ENCODE results near the gene BACH2. TPM values are rescaled to one million over a fixed set of nuclear protein-coding genes. Genes with fewer than 3 reads are reported as not detected.
A peak's percentile ranks its signal among the peaks of the same experiment; 100 is the strongest.
"Not testable (repeated sequence)": the region's sequence is repeated elsewhere in the genome, so short reads cannot be mapped to it uniquely, and the experiment has no call there.

The BACH2 gene
- polyA plus RNA-seq, 3 donors, result 10.4 to 12.9 (median 11.2) TPM

DNA sequence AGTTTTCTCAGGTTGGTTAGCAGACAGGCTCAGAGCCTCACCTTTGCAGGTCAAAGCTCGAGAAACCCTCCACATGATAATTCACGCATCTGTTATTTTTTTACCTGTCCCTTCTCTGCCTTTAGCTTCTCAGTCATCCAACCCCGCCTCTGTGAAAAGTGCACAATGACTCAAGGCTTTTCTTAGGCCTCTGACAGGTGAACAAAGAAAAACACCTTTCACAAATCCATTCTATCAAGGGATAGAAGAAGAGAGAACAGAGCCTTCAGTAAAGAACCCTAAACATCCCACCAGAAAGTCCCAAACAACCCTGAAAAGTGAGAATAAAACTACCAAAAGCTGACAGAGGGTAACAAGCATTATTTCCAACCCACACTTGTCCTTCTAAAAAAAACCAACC, 224.1 kb downstream of the BACH2 start:
- DNase-seq (ENCODE audit: extremely low read depth in 1 of 11, low read depth in 9 of 11, low spot score in 4 of 11), result no peak

DNA sequence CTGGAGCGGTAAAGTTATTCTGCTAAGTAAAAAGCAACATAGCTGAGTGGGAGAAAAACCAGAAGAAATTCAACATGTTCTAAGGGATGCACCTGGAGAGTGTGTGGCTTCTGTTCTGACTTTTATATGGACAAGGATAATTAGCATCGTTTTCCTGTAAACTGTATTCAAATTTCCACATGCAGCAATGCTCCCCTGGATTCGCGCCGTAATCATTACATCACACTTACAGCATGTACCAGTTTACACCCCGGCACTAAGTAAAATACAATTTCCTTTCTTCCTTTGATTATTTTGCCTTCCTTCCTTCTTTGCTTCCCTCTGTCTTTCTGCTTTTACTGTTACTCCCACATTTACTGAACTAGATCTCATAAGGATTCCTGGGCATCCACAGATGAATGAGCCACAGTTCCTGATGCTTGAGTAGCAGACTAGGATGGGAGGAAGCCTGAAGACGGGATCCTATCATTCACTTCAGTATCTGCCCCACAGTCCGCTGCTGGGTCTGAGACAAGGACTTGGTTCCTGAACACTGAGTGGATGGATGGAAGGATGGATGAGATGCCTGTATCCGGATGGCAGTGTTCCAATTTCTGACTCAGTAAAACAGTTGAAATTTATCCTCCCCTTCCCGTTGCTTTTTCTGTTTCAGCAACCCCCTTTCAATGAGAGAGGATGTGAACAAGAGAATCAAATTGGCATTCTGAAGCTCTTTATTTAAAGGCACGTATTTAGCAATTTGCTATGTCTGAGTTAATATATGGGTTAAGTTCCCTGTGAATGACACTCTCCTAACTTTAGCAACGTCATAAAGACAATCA, 227.7 kb downstream of the BACH2 start:
- DNase-seq (ENCODE audit: extremely low read depth in 1 of 11, low read depth in 9 of 11, low spot score in 4 of 11), result no peak

DNA sequence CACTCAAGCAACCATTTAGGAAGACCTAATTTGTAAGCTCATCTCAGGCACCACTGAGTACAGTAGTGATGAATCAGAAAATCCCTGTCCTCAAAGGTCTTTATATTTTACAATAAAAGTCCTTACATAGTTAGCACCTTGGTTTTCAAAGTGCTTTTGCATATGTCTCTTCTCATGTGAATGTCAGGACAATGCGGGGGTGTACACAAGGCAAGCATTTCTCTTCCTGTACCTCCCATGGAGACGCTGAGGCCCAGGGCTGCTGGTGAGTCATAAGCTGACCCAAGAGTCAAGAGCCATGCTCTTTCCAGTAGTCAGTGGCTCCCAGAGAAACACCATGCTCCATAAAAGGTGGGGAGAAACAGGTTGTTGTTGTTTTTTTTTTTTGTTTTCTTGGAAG, 228.4 kb downstream of the BACH2 start:
- peak in 2 of 11 donors; percentile 6 to 15 for DNase-seq (ENCODE audit: extremely low read depth in 1 of 11, low read depth in 9 of 11, low spot score in 4 of 11)

DNA sequence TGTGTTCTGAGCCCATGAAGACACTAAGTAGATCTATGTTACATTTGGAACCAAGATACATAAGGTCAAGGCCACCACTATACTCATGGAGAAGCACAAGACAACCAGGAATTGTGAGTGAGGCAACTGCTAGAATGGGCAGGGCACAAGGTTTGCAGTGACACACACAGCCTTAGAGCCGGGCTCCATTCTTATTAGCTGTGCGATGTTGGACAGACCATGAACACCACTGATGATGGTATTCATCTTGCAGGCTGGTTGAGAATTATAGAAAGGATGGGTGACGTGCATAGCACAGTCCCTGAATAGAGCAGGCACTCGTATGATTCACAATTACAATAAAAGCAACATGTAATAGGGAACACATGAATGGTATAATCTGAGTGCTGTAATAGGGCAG, 229.9 kb downstream of the BACH2 start:
- no peak for DNase-seq (ENCODE audit: extremely low read depth in 1 of 11, low read depth in 9 of 11, low spot score in 4 of 11)

DNA sequence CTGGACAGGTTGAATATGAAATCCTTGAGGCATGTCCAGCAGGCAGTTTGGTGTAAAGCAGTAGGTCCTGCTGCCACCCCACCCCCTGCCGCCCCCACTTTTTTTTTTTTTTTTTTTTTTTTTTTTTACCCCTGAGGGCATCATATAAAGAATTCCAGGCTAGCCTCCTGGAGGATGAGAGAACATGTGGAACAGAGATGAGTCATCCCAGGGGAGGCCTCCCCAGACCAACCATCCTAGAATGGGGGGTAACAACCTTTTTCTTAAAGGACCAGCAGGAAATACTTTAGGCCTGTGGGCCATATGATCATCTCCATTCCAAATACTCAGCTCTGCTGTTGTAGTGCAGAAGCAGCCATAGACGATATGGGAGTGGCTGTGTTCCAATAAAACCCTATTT, 231.5 kb downstream of the BACH2 start:
- DNase-seq (ENCODE audit: extremely low read depth in 1 of 11, low read depth in 9 of 11, low spot score in 4 of 11), result no peak

DNA sequence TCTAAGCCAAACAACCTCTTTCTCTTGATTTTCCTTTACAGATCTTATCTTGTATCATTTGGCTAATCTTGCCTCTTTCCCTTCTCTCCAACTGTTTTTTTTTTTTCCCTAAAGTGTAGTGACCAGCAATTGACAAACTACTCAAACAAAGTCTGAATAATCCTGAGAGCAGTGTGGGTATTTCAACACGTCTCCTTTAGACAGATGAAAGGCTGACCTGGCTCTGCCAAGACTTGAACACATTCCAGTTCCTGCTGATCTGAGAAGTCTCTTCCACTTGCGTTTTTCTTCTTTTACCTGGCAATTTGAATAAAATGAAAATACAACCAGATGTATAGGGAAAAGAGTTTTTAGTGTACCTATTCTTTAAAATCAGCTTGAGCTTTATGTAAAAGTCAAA, 234.0 kb downstream of the BACH2 start:
- DNase-seq (ENCODE audit: extremely low read depth in 1 of 11, low read depth in 9 of 11, low spot score in 4 of 11), result no peak

DNA sequence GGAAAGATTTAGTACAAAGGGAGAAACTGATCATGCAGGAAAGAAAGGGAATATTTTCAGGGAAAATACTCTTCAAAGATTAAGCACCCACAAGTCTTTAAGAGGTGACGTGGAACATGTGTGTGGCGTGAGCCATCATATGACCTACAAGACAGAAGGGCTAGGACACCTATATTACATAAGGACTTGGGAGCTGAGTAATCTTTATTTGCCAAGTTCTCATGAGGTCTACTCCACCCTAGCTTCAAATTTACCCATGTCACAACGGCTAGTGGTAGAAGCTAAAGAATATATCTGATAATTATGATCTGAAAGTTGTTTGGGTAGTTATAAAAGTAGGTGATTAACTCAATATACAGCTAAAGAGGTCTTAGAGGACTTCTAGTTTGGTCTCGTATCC, 234.6 kb downstream of the BACH2 start:
- no peak for DNase-seq (ENCODE audit: extremely low read depth in 1 of 11, low read depth in 9 of 11, low spot score in 4 of 11)

DNA sequence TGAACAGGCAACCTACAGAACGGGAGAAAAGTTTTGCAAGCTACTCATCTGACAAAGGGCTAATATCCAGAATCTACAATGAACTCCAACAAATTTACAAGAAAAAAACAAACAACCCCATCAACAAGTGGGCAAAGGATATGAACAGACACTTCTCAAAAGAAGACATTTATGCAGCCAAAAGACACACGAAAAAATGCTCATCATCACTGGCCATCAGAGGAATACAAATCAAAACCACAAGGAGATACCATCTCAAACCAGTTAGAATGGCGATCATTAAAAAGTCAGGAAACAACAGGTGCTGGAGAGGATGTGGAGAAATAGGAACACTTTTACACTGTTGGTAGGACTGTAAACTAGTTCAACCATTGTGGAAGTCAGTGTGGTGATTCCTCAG, 237.5 kb downstream of the BACH2 start:
- DNase-seq (ENCODE audit: extremely low read depth in 1 of 11, low read depth in 9 of 11, low spot score in 4 of 11), result not testable (repeated sequence)

DNA sequence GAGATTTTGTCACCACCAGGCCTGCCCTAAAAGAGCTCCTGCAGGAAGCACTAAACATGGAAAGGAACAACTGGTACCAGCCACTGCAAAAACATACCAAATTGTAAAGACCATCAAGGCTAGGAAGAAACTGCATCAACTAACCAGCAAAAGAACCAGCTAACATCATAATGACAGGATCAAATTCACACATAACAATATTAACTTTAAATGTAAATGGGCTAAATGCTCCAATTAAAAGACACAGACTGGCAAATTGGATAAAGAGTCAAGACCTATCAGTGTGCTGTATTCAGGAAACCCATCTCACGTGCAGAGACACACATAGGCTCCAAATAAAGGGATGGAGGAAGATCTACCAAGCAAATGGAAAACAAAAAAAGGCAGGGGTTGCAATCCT, 240.7 kb downstream of the BACH2 start:
- DNase-seq (ENCODE audit: extremely low read depth in 1 of 11, low read depth in 9 of 11, low spot score in 4 of 11), result not testable (repeated sequence)

DNA sequence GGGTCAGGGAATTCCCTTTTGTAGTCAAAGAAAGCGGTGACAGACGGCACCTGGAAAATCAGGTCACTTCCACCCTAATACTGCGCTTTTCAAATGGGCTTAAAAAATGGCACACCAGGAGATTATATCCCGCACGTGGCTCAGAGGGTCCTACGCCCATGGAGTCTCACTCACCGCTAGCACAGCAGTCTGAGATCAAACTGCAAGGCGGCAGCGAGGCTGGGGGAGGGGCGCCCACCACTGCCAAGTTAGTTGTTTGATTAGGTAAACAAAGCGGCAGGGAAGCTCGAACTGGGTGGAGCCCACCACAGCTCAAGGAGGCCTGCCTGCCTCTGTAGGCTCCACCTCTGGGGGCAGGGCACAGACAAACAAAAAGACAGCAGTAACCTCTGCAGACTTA, 242.4 kb downstream of the BACH2 start:
- not testable (repeated sequence) for DNase-seq (ENCODE audit: extremely low read depth in 1 of 11, low read depth in 9 of 11, low spot score in 4 of 11)

DNA sequence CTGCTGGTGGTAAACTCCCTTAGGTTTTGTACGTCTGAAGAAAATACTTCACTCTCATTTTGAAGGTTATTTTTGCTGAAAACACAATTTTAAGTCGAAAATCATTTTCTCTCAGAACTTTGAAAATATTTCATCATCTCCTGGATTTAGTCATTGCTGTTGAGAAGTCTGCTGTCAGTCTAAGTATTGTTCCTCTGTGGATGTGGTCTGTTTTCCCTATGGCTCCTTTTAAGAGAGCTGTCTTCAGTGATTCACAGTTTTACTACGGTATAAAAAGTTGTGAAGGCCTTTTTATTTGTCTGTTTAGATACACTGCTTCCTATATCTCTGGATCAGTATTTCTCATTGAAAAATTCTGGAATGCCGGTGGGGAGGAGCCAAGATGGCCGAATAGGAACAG, 243.0 kb downstream of the BACH2 start:
- no peak for DNase-seq (ENCODE audit: extremely low read depth in 1 of 11, low read depth in 9 of 11, low spot score in 4 of 11)

DNA sequence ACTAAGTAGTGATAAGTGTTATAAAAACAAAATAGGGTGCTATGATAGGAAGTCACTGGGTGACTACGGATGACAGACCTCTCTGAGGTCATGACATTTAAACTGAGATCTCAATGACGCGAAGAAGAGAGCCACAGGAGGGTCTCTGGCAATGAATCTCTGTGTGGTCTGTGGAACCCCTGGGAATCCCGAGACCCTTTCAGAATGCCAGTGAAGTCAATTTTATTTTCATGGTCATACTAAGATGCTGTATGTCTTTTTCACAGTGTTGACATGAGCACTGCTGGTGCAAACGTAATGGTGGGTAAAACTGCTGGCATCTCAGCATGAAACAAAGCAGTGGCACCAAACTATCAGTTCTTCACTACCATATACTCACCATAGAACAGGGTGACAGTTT, 247.3 kb downstream of the BACH2 start:
- DNase-seq (ENCODE audit: extremely low read depth in 1 of 11, low read depth in 9 of 11, low spot score in 4 of 11), result no peak

DNA sequence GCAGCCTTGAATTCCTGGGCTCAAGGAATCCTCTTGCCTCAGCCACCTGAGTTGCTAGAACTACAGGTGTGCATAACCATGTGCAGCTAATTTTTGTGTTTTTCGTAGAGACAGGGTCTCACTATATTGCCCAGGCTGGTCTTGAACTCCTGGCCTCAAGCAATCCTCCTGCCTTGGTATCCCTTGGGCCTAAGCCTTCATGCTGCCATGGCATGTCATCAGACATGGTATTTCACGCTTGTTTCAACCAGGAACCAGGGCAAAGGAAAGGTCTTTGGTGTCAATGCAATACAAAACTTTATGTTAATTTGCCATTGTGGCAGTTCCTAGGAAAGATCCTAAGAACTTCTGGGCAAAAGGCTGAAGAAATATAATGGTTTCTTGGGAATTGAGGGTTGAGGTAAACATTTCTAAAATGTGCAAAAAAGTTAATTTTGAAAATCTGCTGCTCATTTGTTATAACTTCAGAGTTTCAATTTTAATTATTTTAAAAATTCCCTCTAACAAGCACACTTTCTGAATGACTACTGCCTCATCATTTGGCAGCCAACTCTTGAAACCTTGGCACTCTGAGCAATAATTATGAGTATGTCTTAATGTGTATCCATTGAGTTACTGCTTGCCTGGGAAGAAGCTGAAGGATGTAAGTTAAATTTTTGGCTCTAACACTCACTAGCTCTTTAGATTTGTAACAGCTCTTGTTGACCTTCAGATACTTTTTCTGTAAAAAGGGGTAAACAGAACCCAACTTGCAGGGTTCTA, 248.3 kb downstream of the BACH2 start:
- DNase-seq (ENCODE audit: extremely low read depth in 1 of 11, low read depth in 9 of 11, low spot score in 4 of 11), result no peak

DNA sequence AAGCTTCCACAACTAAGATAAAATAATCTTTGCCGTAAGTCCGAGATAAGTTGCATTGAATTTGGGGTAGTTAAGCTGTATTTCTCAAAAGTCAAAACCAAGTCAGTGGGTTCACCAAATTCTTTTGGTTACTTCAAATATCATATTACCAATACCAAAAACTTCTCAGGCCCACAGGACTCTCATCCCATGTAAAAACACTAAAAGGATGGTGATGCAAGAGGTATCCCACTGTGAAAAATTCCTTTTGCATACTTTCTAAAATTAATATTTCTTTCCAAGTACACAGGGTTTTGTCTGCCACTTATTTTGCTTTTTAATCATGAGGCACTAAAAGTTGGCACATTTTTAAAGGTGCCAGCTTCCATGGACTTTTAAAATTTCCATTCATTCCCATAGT, 251.1 kb downstream of the BACH2 start:
- no peak for DNase-seq (ENCODE audit: extremely low read depth in 1 of 11, low read depth in 9 of 11, low spot score in 4 of 11)

DNA sequence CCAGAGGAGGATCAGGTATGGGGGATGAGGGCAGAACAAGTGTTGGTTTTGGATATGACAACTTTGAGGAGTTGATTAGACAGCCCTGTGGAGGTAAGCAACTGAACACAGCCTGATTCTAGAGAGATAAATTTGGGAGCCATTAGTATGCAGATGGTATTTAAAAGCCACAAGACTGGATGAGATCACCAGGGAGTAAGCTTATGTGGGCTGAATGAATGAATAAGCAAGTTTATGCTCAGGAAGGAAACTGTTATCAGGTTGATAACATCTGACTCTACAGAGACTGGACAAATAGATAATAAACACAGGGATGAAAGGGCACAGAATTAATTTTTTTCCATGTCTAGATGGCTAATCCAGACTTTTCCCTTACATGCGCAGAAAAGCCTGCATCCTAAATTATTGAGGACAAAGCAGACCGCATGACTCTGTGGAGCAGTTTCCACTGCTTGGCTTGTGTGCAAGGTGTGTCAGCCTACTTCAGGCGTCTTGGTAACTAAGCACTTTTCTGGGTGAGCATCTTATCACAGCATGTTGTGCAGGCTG, 251.7 kb downstream of the BACH2 start:
- no peak for DNase-seq (ENCODE audit: extremely low read depth in 1 of 11, low read depth in 9 of 11, low spot score in 4 of 11)

DNA sequence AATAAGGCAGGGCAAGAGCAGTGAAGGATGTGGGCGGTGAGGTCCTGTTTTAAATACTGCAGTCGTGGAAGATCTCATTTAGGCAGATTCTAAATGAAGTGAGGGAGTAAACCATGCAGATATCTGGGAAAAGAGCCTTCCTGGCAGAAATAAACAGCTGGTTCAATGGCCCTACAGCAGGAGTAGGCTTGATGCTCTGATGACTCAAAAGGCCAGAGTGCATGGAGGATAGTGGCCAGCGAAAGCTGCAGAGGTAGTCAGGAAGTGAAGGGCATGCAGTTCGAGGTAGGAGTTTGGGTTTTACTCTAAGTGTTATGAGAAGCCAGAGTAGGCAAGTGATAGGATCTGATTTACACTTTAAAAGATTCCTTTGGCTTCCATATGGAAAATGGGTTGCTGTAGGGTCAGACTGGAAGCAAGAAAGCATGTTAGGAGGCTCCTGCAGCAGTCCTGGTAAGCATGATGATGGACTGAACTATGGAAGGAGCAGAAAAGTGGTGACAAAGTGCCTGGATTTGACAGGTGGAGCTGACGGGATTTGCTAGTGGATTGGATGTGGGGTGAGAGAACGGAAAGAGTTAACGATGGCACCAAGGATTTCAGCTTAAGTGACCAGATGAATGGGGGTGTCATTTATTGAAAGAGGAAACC, 252.3 kb downstream of the BACH2 start:
- DNase-seq (ENCODE audit: extremely low read depth in 1 of 11, low read depth in 9 of 11, low spot score in 4 of 11), result no peak

DNA sequence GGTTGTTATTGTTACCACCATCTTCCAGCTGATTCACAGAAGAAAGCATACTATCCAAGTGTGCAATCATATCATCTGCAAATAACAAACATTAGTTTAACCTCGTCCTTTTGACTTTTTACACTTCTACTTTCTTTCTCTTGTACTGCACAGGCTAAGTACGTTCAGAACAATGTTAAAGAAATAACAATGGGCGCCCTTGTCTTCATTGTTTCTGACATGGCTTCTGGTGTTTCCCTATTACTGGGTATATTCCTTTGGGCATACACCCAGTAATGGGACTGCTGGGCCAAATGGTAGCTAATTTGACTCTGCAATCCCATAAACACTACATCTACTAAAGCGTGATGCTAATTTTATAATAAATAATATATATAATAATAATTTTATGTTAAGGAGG, 255.7 kb downstream of the BACH2 start:
- no peak for DNase-seq (ENCODE audit: extremely low read depth in 1 of 11, low read depth in 9 of 11, low spot score in 4 of 11)

DNA sequence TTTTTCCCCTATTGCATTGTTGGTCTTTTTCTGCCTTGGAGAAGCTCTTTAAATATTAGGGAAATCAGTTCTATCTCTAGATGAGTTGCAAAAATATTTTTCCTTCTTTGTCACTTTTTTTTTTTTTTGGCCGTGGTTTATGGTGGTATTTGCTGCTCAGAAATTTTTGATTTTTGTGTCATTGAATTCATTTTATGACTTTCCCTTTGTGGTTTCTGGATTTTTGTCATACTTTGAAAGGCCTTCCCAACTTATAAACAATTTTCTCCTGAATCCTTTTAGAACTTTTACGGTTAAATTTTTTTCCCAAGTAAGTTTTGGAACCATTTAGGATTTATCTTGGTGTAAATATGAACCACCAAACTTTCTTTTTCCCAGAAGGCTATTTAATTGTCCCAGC, 256.7 kb downstream of the BACH2 start:
- DNase-seq (ENCODE audit: extremely low read depth in 1 of 11, low read depth in 9 of 11, low spot score in 4 of 11), result no peak

DNA sequence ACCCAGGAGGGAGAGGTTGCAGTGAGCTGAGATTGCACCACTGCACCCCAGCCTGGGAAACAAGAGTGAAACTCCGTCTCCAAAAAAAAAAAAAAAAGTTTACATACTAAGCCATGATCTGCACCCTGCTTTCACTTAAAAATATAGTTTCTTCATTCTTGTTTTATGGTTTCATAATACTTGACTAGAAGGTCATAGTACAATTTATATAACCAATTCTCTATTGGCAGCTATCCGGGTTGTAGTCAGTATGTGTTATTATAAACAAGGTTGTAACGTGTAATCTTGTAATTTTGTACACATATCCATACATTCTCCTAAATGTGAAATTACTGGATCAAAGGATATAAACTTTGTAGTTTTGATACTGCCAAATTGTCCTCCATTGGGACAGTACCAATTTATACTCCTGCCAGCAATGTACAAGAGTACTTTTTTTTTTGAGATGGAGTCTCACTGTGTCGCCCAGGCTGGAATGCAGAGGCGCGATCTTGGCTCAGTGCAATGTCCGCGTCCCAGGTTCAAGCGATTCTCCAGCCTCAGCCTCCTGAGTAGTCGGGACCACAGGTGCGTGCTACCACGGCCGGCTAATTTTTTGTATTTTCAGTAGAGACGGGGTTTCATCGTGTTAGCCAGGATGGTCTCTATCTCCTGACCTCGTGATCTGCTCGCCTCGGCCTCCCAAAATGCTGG, 257.5 kb downstream of the BACH2 start:
- DNase-seq (ENCODE audit: extremely low read depth in 1 of 11, low read depth in 9 of 11, low spot score in 4 of 11), result no peak
